ENCODE results near the gene PIWIL1.

PIWIL1 gene

DNA sequence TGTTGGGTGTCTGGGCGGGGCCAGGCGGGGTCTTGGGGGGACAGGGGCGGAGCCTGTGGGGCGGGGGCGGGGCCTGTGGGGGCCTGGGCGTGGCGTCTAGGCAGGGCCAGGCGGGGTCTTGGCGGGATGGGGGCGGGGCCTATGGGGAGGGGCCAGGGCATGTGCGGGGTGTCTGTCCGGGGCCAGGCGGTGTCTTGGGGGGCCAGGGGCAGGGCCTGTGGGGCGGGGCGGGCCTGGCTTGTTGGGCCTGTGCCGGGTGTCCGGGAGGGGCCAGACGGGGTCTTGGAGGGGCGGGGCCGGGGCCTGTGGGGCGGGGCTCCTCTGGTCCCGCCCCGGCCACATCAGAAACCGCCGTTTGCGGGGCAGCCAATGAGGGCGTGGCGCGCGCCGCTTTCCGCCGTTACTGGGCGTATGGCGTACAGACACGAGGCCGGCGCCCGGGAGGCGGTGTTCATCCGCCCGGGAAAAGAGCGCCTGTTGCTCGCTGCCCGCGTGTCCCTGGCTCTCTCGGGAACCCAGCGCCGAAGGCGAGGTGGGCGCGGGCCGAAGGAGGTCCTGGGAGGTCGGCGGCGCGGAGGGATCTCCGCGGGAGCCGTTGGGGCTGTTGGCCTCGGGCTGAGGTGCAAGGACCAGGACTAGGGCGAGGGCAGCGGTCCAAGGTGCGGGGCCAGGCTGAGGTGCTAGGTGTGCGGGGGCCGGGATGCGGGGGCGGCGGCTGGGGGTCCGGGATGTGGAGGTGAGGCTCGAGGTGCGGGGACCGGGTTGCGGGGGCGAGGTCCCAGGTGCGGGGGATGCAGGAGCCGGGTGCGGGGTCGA is at the start of gene PIWIL1:
TSS of gene PIWIL1 (plus strand) at position 400 of the 816 bp plus-strand sequence. CDS start 4,705 bp downstream, outside the sequence.
- H3K27ac ChIP-seq (ENCODE audit: low read depth in 2 of 2, low read length in 2 of 2): peak within 1 kb of the TSS in 1 of 2 donors; percentile 27
- H3K27me3 ChIP-seq (ENCODE audit: control insufficient read depth in 2 of 2, insufficient read depth in 2 of 2, low read length in 2 of 2): peaks cover 3 to 7% of the 10 kb centered on the region in 2 donors
- H3K4me1 ChIP-seq (ENCODE audit: control insufficient read depth in 2 of 2, insufficient read depth in 2 of 2, low read length in 2 of 2): peaks cover 3 to 7% of the 10 kb centered on the region in 2 donors
- H3K9me3 ChIP-seq (ENCODE audit: control insufficient read depth in 2 of 2, low read length in 2 of 2): no peaks in the 10 kb centered on the region
- H3K4me3 ChIP-seq (ENCODE audit: low read length in 2 of 2): no peak within 1 kb of the TSS
- H3K36me3 ChIP-seq (ENCODE audit: control insufficient read depth in 2 of 2, insufficient read depth in 2 of 2, low read length in 2 of 2): no peaks in the 10 kb centered on the region
- H3K9ac ChIP-seq (ENCODE audit: low read depth in 1 of 2, low read length in 2 of 2): no peak within 1 kb of the TSS

DNA sequence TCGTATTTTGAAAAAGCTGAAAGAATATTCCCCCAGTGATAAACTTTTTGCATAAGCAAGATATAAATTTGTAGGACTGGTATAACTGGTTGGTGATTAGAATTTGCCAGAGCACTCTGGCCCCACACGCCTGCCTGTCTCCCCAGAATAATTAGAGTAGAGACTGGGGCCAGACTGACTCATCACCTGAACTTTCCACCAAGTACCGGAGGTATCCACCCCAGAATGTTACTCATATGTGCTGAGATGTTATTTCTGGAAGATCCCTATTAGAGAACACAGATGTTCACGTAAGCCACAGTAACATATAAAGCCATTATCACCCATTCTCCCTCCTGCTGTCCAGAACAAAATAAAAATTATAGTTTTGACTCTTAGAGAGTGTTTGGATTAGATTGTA is 49.5 kb upstream of the PIWIL1 start:
- H3K4me3 ChIP-seq (ENCODE audit: low read length in 2 of 2): no peak overlapping the region
- no peaks in the 10 kb centered on the region for H3K4me1 ChIP-seq (ENCODE audit: control insufficient read depth in 2 of 2, insufficient read depth in 2 of 2, low read length in 2 of 2)
- H3K27ac ChIP-seq (ENCODE audit: low read depth in 2 of 2, low read length in 2 of 2): no peak overlapping the region
- H3K9ac ChIP-seq (ENCODE audit: low read depth in 1 of 2, low read length in 2 of 2): no peak overlapping the region
- H3K9me3 ChIP-seq (ENCODE audit: control insufficient read depth in 2 of 2, low read length in 2 of 2): no peaks in the 10 kb centered on the region
- H3K27me3 ChIP-seq (ENCODE audit: control insufficient read depth in 2 of 2, insufficient read depth in 2 of 2, low read length in 2 of 2): no peaks in the 10 kb centered on the region
- no peaks in the 10 kb centered on the region for H3K36me3 ChIP-seq (ENCODE audit: control insufficient read depth in 2 of 2, insufficient read depth in 2 of 2, low read length in 2 of 2)

DNA sequence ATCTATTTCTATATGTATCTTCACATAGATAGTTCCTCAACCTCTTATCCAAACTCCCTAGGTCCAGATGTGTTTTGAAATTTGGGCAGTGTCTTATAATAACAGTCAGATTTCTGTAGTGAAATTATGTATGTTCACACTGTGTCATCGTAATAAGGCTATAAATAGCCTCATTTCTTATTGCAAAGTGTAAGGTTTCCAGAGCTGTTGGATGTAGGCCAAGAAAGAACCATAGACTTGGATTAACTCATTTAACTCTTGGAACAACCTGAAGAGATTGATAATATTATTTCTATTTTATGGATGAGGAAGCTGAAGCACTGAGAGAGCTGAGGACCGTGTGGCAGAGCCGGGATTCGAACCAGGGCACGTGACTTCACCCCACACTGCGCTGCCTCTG is 49.0 kb upstream of the PIWIL1 start:
- Histone ChIP-seq H3K36me3 (ENCODE audit: control insufficient read depth in 2 of 2, insufficient read depth in 2 of 2, low read length in 2 of 2) (no peaks in the 10 kb centered on the region), H3K27me3 (ENCODE audit: control insufficient read depth in 2 of 2, insufficient read depth in 2 of 2, low read length in 2 of 2) (no peaks in the 10 kb centered on the region), H3K4me3 (ENCODE audit: low read length in 2 of 2) (no peak overlapping the region), H3K27ac (ENCODE audit: low read depth in 2 of 2, low read length in 2 of 2) (no peak overlapping the region), H3K4me1 (ENCODE audit: control insufficient read depth in 2 of 2, insufficient read depth in 2 of 2, low read length in 2 of 2) (no peaks in the 10 kb centered on the region), H3K9me3 (ENCODE audit: control insufficient read depth in 2 of 2, low read length in 2 of 2) (no peaks in the 10 kb centered on the region), H3K9ac (ENCODE audit: low read depth in 1 of 2, low read length in 2 of 2) (no peak overlapping the region)

DNA sequence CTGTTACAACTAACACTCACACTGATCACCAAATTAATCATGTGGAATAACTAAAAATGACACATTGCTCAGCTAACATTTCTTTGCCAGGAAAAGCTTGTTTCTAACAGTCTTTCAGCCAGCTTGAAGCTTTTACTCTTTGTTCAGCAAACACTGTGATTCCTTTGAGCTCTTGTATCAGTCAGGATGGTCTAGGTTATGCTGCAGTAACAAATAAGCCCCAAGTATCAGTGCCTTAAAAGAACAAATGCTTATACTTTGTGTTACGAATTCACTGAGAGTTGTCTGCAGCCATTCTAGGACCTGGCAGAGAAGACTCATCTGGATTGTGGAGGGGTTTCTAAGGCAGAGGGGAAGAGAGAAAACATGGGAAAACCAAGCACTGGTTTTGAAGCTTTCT is 47.6 kb upstream of the PIWIL1 start:
- no peaks in the 10 kb centered on the region for H3K9me3 ChIP-seq (ENCODE audit: control insufficient read depth in 2 of 2, low read length in 2 of 2)

DNA sequence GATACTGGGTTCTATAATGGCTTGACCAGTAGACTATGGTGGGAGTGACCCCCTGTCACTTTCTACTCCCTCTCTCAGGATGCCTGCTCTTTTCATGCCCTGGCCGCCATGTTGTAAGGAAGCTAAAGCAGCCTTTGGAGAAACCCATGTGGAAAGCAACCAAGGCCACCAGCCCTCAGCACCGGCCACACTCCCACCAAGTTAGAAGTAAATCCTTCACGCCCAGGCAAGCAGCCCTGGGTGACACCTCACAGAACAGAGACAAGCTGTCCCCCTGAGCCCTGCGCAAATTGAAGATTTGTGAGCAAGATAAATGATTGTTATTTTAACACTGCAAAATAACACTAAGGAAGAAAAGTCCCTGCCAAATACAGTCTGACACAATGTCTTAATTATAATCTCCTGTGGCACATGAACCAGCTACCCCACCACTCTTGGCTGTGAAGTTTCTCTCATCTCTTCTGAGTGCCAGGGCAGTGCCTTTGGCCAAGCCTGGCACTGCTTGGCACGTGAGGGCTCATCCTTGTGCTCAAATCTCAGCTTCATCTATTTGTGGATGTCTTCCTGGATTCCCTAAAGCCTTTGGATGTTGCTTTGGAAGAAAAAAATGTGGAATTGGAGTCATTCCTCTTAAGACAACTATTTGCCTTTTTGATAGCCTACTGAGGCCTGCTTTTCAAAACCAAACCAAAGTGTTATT is 39.2 kb upstream of the PIWIL1 start:
- Histone ChIP-seq H3K9ac (ENCODE audit: low read depth in 1 of 2, low read length in 2 of 2) (no peak overlapping the region), H3K4me1 (ENCODE audit: control insufficient read depth in 2 of 2, insufficient read depth in 2 of 2, low read length in 2 of 2) (no peaks in the 10 kb centered on the region), H3K27ac (ENCODE audit: low read depth in 2 of 2, low read length in 2 of 2) (no peak overlapping the region), H3K27me3 (ENCODE audit: control insufficient read depth in 2 of 2, insufficient read depth in 2 of 2, low read length in 2 of 2) (no peaks in the 10 kb centered on the region), H3K9me3 (ENCODE audit: control insufficient read depth in 2 of 2, low read length in 2 of 2) (no peaks in the 10 kb centered on the region), H3K36me3 (ENCODE audit: control insufficient read depth in 2 of 2, insufficient read depth in 2 of 2, low read length in 2 of 2) (no peaks in the 10 kb centered on the region), H3K4me3 (ENCODE audit: low read length in 2 of 2) (no peak overlapping the region)

More for the DNA sequence above, 47.6 kb upstream of the PIWIL1 start:
- no peak overlapping the region for H3K9ac ChIP-seq (ENCODE audit: low read depth in 1 of 2, low read length in 2 of 2)
- no peaks in the 10 kb centered on the region for H3K4me1 ChIP-seq (ENCODE audit: control insufficient read depth in 2 of 2, insufficient read depth in 2 of 2, low read length in 2 of 2)
- H3K36me3 ChIP-seq (ENCODE audit: control insufficient read depth in 2 of 2, insufficient read depth in 2 of 2, low read length in 2 of 2): no peaks in the 10 kb centered on the region
- H3K27ac ChIP-seq (ENCODE audit: low read depth in 2 of 2, low read length in 2 of 2): no peak overlapping the region
- H3K27me3 ChIP-seq (ENCODE audit: control insufficient read depth in 2 of 2, insufficient read depth in 2 of 2, low read length in 2 of 2): no peaks in the 10 kb centered on the region
- no peak overlapping the region for H3K4me3 ChIP-seq (ENCODE audit: low read length in 2 of 2)

DNA sequence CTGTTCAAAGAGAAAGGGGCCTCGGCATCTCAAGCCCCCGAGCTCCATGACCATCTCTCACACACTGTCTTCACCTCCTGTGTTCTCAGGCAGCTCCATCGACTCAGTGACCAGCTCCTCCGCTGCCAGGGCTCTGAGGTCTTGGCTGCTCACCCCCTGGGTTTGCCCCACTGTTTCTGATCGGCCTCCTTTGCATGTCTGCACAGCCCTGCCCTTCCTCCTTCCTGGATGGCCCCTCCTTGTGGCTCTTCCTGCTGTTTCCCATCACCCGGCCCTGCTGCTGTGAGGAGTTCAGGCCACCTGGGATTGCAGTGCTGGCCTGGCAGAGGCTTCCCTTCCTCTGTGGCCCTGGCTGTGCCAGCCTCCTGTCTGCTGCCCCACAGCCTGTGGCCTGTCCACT is 38.1 kb upstream of the PIWIL1 start:
- Histone ChIP-seq H3K9ac (ENCODE audit: low read depth in 1 of 2, low read length in 2 of 2) (no peak overlapping the region), H3K9me3 (ENCODE audit: control insufficient read depth in 2 of 2, low read length in 2 of 2) (no peaks in the 10 kb centered on the region), H3K27ac (ENCODE audit: low read depth in 2 of 2, low read length in 2 of 2) (no peak overlapping the region), H3K36me3 (ENCODE audit: control insufficient read depth in 2 of 2, insufficient read depth in 2 of 2, low read length in 2 of 2) (no peaks in the 10 kb centered on the region), H3K27me3 (ENCODE audit: control insufficient read depth in 2 of 2, insufficient read depth in 2 of 2, low read length in 2 of 2) (no peaks in the 10 kb centered on the region), H3K4me3 (ENCODE audit: low read length in 2 of 2) (no peak overlapping the region), H3K4me1 (ENCODE audit: control insufficient read depth in 2 of 2, insufficient read depth in 2 of 2, low read length in 2 of 2) (no peaks in the 10 kb centered on the region)

DNA sequence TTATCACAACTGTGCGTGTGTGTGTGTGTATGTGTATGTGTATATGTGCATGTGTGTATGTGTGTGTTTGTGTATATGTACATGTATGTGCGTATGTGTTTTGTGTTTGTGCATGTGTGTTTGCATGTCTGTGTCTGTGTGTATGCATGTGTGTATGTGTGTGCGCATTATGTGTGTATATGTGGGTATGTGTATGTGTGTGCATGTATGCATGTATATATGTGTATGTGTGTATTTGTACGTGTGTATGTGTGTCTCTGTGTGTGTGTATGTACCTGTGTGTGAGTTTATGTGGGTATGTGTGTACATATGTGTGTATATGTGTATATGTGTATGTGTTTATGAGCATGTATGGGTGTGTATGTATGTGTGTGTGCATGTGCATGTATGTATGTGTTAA is 37.6 kb upstream of the PIWIL1 start:
- H3K36me3 ChIP-seq (ENCODE audit: control insufficient read depth in 2 of 2, insufficient read depth in 2 of 2, low read length in 2 of 2): no peaks in the 10 kb centered on the region
- no peaks in the 10 kb centered on the region for H3K9me3 ChIP-seq (ENCODE audit: control insufficient read depth in 2 of 2, low read length in 2 of 2)
- no peaks in the 10 kb centered on the region for H3K27me3 ChIP-seq (ENCODE audit: control insufficient read depth in 2 of 2, insufficient read depth in 2 of 2, low read length in 2 of 2)
- no peak overlapping the region for H3K9ac ChIP-seq (ENCODE audit: low read depth in 1 of 2, low read length in 2 of 2)
- H3K27ac ChIP-seq (ENCODE audit: low read depth in 2 of 2, low read length in 2 of 2): no peak overlapping the region
- H3K4me3 ChIP-seq (ENCODE audit: low read length in 2 of 2): no peak overlapping the region
- H3K4me1 ChIP-seq (ENCODE audit: control insufficient read depth in 2 of 2, insufficient read depth in 2 of 2, low read length in 2 of 2): no peaks in the 10 kb centered on the region

DNA sequence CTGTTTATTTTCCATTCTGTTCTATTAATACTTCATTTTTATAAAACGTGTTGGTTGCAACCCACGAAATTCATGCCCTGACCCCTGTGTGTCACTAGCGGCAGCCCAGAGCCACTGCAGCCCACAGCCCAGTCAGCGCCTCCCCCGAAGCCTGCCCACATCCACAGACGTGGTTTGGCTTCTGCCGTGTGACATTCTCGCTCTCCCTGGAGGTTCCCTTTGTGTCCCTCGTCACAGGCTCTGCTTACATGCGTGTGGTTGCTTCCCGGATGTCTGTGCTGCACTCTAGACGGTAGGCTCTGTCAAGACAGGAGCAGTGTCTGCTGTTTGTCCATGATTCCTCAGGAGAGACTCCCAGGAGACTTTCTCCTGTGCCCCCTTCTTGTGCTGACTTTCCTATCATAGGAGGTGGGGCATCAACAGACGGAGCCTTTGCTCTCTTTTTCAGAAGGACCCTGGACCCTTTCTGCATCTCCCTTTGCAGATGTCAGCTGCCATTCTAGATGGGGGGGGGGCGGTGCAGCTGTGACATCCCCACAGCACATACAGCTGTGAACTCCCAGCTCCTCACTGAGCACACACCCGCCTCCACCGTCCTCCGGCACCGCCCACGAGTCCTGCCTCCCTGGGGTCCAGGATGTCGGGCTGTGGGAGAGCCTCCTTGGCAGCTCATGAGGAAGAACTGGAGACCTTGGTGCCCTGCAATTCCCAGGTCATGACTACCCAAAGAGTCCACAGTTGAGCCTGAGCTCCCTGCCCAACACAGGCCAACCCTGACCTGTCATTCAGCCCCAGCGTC is 36.8 kb upstream of the PIWIL1 start:
- Histone ChIP-seq H3K9me3 (ENCODE audit: control insufficient read depth in 2 of 2, low read length in 2 of 2) (no peaks in the 10 kb centered on the region), H3K27ac (ENCODE audit: low read depth in 2 of 2, low read length in 2 of 2) (no peak overlapping the region), H3K4me3 (ENCODE audit: low read length in 2 of 2) (no peak overlapping the region), H3K27me3 (ENCODE audit: control insufficient read depth in 2 of 2, insufficient read depth in 2 of 2, low read length in 2 of 2) (no peaks in the 10 kb centered on the region), H3K36me3 (ENCODE audit: control insufficient read depth in 2 of 2, insufficient read depth in 2 of 2, low read length in 2 of 2) (no peaks in the 10 kb centered on the region), H3K4me1 (ENCODE audit: control insufficient read depth in 2 of 2, insufficient read depth in 2 of 2, low read length in 2 of 2) (no peaks in the 10 kb centered on the region), H3K9ac (ENCODE audit: low read depth in 1 of 2, low read length in 2 of 2) (no peak overlapping the region)

DNA sequence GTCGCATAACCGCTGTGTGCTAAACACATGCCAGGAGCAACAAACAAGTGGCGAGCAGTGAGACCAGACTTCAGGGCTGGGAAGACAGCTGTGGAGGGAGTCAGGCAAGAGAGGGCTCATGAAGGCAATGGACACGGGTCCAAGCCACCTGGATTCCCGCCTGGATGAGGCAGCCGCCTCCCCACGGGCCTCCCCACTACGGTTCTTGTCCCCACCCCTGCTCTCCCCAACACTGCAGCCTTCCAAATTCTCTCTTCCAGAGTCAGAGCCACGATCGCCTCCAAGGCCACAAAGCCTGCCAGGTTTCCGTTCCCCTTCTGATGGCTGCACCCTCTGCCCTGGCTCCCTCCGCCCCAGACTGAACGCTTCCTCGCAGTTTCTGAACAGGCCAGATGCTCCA is 36.1 kb upstream of the PIWIL1 start:
- no peaks in the 10 kb centered on the region for H3K36me3 ChIP-seq (ENCODE audit: control insufficient read depth in 2 of 2, insufficient read depth in 2 of 2, low read length in 2 of 2)
- H3K27ac ChIP-seq (ENCODE audit: low read depth in 2 of 2, low read length in 2 of 2): no peak overlapping the region
- H3K9me3 ChIP-seq (ENCODE audit: control insufficient read depth in 2 of 2, low read length in 2 of 2): no peaks in the 10 kb centered on the region
- no peaks in the 10 kb centered on the region for H3K4me1 ChIP-seq (ENCODE audit: control insufficient read depth in 2 of 2, insufficient read depth in 2 of 2, low read length in 2 of 2)
- no peak overlapping the region for H3K4me3 ChIP-seq (ENCODE audit: low read length in 2 of 2)
- H3K27me3 ChIP-seq (ENCODE audit: control insufficient read depth in 2 of 2, insufficient read depth in 2 of 2, low read length in 2 of 2): no peaks in the 10 kb centered on the region
- no peak overlapping the region for H3K9ac ChIP-seq (ENCODE audit: low read depth in 1 of 2, low read length in 2 of 2)

DNA sequence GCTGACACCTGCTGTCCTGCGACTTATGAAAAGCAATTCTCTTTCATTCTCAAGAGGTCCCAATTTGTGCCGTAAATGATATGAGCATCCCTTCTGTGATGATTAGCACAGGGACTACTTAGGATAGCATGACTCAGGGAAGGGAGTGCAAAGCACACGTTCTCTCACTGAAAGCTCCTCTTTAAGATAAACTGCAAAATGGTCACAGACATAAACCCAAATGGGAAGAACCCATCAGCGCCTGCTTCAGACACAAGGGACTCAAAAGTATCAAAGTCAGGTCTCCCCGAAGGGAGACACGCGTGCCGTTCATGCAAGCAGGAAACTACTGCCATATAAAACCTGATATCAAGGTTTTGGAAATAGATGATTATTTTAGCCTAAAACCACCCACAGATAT is 33.9 kb upstream of the PIWIL1 start:
- Histone ChIP-seq H3K9ac (ENCODE audit: low read depth in 1 of 2, low read length in 2 of 2) (no peak overlapping the region), H3K4me3 (ENCODE audit: low read length in 2 of 2) (no peak overlapping the region), H3K4me1 (ENCODE audit: control insufficient read depth in 2 of 2, insufficient read depth in 2 of 2, low read length in 2 of 2) (no peaks in the 10 kb centered on the region)

More for the DNA sequence above, 33.9 kb upstream of the PIWIL1 start:
- Histone ChIP-seq H3K36me3 (ENCODE audit: control insufficient read depth in 2 of 2, insufficient read depth in 2 of 2, low read length in 2 of 2) (no peaks in the 10 kb centered on the region), H3K27ac (ENCODE audit: low read depth in 2 of 2, low read length in 2 of 2) (no peak overlapping the region), H3K27me3 (ENCODE audit: control insufficient read depth in 2 of 2, insufficient read depth in 2 of 2, low read length in 2 of 2) (no peaks in the 10 kb centered on the region), H3K9me3 (ENCODE audit: control insufficient read depth in 2 of 2, low read length in 2 of 2) (no peaks in the 10 kb centered on the region)
